ENCODE data around the gene RASAL3. TPM values are rescaled to one million over a fixed set of nuclear protein-coding genes. Genes with fewer than 3 reads are reported as not detected.

The RASAL3 gene
- total RNA-seq, 1 experiment from 2014 or later = not detected

GRCh38 chr19:15453906-15454860 lies 10.2 kb downstream of the RASAL3 start:
- no peak for TF ChIP-seq CTCF (IDR thresholded peaks at IDR 0.05; ENCODE audit: unreplicated experiment)
- Mint-ChIP-seq H3K36me3 (ENCODE audit: insufficient read depth, unreplicated experiment) (peaks cover 10% of the 10 kb centered on the region), H3K27me3 (ENCODE audit: insufficient read depth, unreplicated experiment) (no peaks in the 10 kb centered on the region), H3K4me3 (ENCODE audit: unreplicated experiment) (no peak overlapping the region), H3K4me1 (ENCODE audit: insufficient read depth, unreplicated experiment) (peaks cover 5% of the 10 kb centered on the region), H3K9me3 (ENCODE audit: unreplicated experiment) (no peaks in the 10 kb centered on the region), H3K27ac (ENCODE audit: low read depth, unreplicated experiment) (no peak overlapping the region)
- POLR2A ChIA-PET = interaction anchor here (0.6 kb wide), 1 partner anchor 259 kb away, joined by 3 read pairs; no protein-coding TSS in a partner anchor
- no peak for DNase-seq (ENCODE audit: unreplicated experiment)
- BruUV-seq (replicated peaks) = no TSS peak
- intact Hi-C loops (cut with micrococcal nuclease) = no loop called here
- CTCF ChIA-PET = interaction anchor here (0.7 to 1.2 kb wide), 3 partner anchors 9 to 107 kb away, joined by 3 read pairs; no protein-coding TSS in a partner anchor

- H3K4me3 Mint-ChIP-seq (ENCODE audit: unreplicated experiment) = no peak overlapping the region
- TF ChIP-seq CTCF (IDR thresholded peaks at IDR 0.05; ENCODE audit: unreplicated experiment) = no peak
- peaks cover 14% of the 10 kb centered on the region for H3K4me1 Mint-ChIP-seq (ENCODE audit: insufficient read depth, unreplicated experiment)
- ChIA-PET CTCF (no interaction called here), POLR2A (interaction anchor here (0.7 kb wide), 1 partner anchor 20 kb away, joined by 3 read pairs; no protein-coding TSS in a partner anchor)
- H3K9me3 Mint-ChIP-seq (ENCODE audit: unreplicated experiment) = no peaks in the 10 kb centered on the region
- no peaks in the 10 kb centered on the region for H3K27me3 Mint-ChIP-seq (ENCODE audit: insufficient read depth, unreplicated experiment)
- intact Hi-C loops (cut with micrococcal nuclease) = no loop called here
- H3K27ac Mint-ChIP-seq (ENCODE audit: low read depth, unreplicated experiment) = no peak overlapping the region
- peaks cover 10% of the 10 kb centered on the region for H3K36me3 Mint-ChIP-seq (ENCODE audit: insufficient read depth, unreplicated experiment)
- DNase-seq (ENCODE audit: unreplicated experiment) = no peak
- BruUV-seq (replicated peaks) = no TSS peak
Observed at GRCh38 chr19:15453091-15453578, 11.2 kb downstream of the RASAL3 start.

GRCh38 chr19:15452111-15453047 lies 12.0 kb downstream of the RASAL3 start:
- no peaks in the 10 kb centered on the region for H3K27me3 Mint-ChIP-seq (ENCODE audit: insufficient read depth, unreplicated experiment)
- no peak overlapping the region for H3K27ac Mint-ChIP-seq (ENCODE audit: low read depth, unreplicated experiment)
- ChIA-PET POLR2A (interaction anchor here (0.7 kb wide), 1 partner anchor 19 kb away, joined by 3 read pairs; no protein-coding TSS in a partner anchor), CTCF (interaction anchor here (0.6 kb wide), 2 partner anchors 75 to 178 kb away, joined by 3 read pairs; no protein-coding TSS in a partner anchor)
- no peak overlapping the region for H3K4me3 Mint-ChIP-seq (ENCODE audit: unreplicated experiment)
- DNase-seq (ENCODE audit: unreplicated experiment) = peak; percentile 30
- intact Hi-C loops (cut with micrococcal nuclease) = no loop called here
- no TSS peak for BruUV-seq (replicated peaks)
- H3K9me3 Mint-ChIP-seq (ENCODE audit: unreplicated experiment) = no peaks in the 10 kb centered on the region
- no peak for TF ChIP-seq CTCF (IDR thresholded peaks at IDR 0.05; ENCODE audit: unreplicated experiment)
- H3K36me3 Mint-ChIP-seq (ENCODE audit: insufficient read depth, unreplicated experiment) = peaks cover 10% of the 10 kb centered on the region
- H3K4me1 Mint-ChIP-seq (ENCODE audit: insufficient read depth, unreplicated experiment) = peaks cover 14% of the 10 kb centered on the region

Data from MCF 10A (cell line).